WI38 (cell line): ENCODE data around the gene C1GALT1C1L.

ENCODE experiments used
- H3K4me3 ChIP-seq: 2 replicates; pipeline ENCODE4 v1.5.1; 2011; ENCODE audit warnings: low read depth, mild to moderate bottlenecking, control low read depth, low read length
- CTCF ChIP-seq: IDR thresholded peaks from 2 replicates; pipeline ENCODE4 v1.5.1; 2012; ENCODE audit warnings: low read depth, mild to moderate bottlenecking, control low read depth, low read length

Gene C1GALT1C1L

GRCh38 chr2:43676322-43677050, at the start of gene C1GALT1C1L:
TSS of gene C1GALT1C1L (minus strand) at chr2:43676429. CDS start at chr2:43676322, 107 bp downstream.
- TF ChIP-seq CTCF = no peak
- H3K4me3 ChIP-seq = peak within 1 kb of the TSS; percentile 24

- H3K4me3 ChIP-seq = no peak overlapping the region
- TF ChIP-seq CTCF = no peak
Observed at GRCh38 chr2:43725711-43726246, 49.5 kb upstream of the C1GALT1C1L start.

GRCh38 chr2:43724728-43725526, 48.7 kb upstream of the C1GALT1C1L start:
- TF ChIP-seq CTCF = no peak
- H3K4me3 ChIP-seq = no peak overlapping the region

- TF ChIP-seq CTCF = no peak
- no peak overlapping the region for H3K4me3 ChIP-seq
Observed at GRCh38 chr2:43718530-43719124, 42.4 kb upstream of the C1GALT1C1L start.

GRCh38 chr2:43717322-43717721, 41.1 kb upstream of the C1GALT1C1L start:
- no peak for TF ChIP-seq CTCF
- no peak overlapping the region for H3K4me3 ChIP-seq

GRCh38 chr2:43715300-43716098, 39.3 kb upstream of the C1GALT1C1L start:
- no peak for TF ChIP-seq CTCF
- no peak overlapping the region for H3K4me3 ChIP-seq
